HepG2 (cell line): Measurements from ENCODE around the gene IFNA1. TPM values are rescaled to one million over a fixed set of nuclear protein-coding genes. Genes with fewer than 3 reads are reported as not detected.

Experiments
- ATAC-seq: fragments of 200-7000 bp; cut with Tn5 transposase; 3 replicates; pipeline ENCODE4 v1.9.1; 2020; ENCODE audit warnings: mild to moderate bottlenecking, moderate library complexity
- BruUV-seq: library from RNA; stranded (reverse); fragments of 400-500 nt; replicated peaks from 2 replicates; lab custom pipeline; 2021; lab: Mats Ljungman, UMichigan
- CTCF ChIA-PET: fragments of 300-600 bp; formaldehyde crosslinking; extraction: SDS; loops from one replicate; lab custom pipeline; 2021; ENCODE audit warnings: low total read pairs, inconsistent platforms, low intra/inter-chr PET ratio; lab: Yijun Ruan, JAX
- POLR2A ChIA-PET: fragments of 350-600 bp; sonication (Branson Sonifier 250); formaldehyde crosslinking; loops from one replicate; lab custom pipeline; 2020; ENCODE audit warnings: antibody characterized with exemption, inconsistent platforms; lab: Yijun Ruan, JAX
- DNase-seq: peaks from one replicate; pipeline ENCODE4 v3.0.0-alpha.2; 2015; ENCODE audit warnings: low spot score
- FAIRE-seq: peaks from 3 replicates; lab custom pipeline; 2011; peaks lifted over from hg19 to GRCh38; lab: Jason Lieb, UNC
- H2AFZ ChIP-seq: one replicate; pipeline ENCODE4 v1.6.1; 2011; ENCODE audit warnings: low read length, inconsistent platforms
- H3K27ac ChIP-seq: fragments of 300-600 bp; 3 replicates; pipeline ENCODE4 v1.8.0; 2011; ENCODE audit warnings: mixed run types, mild to moderate bottlenecking, mixed read lengths, low read length, inconsistent platforms; ENCODE audit not compliant: insufficient read depth; ENCODE audit errors: extremely low read length
- H3K27me3 ChIP-seq, 2 experiments: fragments of 200-600 bp in 1 of 2; 2 replicates in 1 of 2; 3 replicates in 1 of 2; pipeline versions ENCODE4 v1.6.0 to v1.8.0; 2011; ENCODE audit warnings: low read length in 2 of 2, mild to moderate bottlenecking in 2 of 2, moderate library complexity in 2 of 2, inconsistent platforms in 1 of 2; ENCODE audit not compliant: insufficient read depth in 2 of 2, control insufficient read depth in 1 of 2
- H3K36me3 ChIP-seq, 2 experiments: fragments of 200-600 bp in 1 of 2; replicated peaks in 1 of 2; 2 replicates in 1 of 2; 3 replicates in 1 of 2; pipeline versions ENCODE4 v1.5.1 to v1.8.0; 2011; ENCODE audit warnings: low read length in 2 of 2, inconsistent platforms in 1 of 2; ENCODE audit not compliant: insufficient read depth in 2 of 2, control insufficient read depth in 1 of 2
- H3K4me1 ChIP-seq: 2 replicates; pipeline ENCODE4 v1.5.1; 2012; ENCODE audit warnings: low read length, inconsistent platforms; ENCODE audit not compliant: insufficient read depth
- H3K4me2 ChIP-seq: 2 replicates; pipeline ENCODE4 v1.6.0; 2011; ENCODE audit warnings: low read depth, low read length, inconsistent platforms
- H3K4me3 ChIP-seq, 3 experiments: fragments of 200-600 bp in 1 of 3; sonication (generic), shearing (Covaris generic) in 1 of 3; replicated peaks in 1 of 3; 2 replicates each; pipeline ENCODE4 v1.5.1; 2011 to 2016; ENCODE audit warnings: low read length in 3 of 3, inconsistent platforms in 2 of 3, low read depth in 2 of 3, mild to moderate bottlenecking in 2 of 3, control low read depth in 1 of 3, mixed read lengths in 1 of 3; ENCODE audit not compliant: insufficient read depth in 1 of 3
- H3K79me2 ChIP-seq: one replicate; pipeline ENCODE4 v1.6.1; 2011; ENCODE audit warnings: low read length, inconsistent platforms; ENCODE audit not compliant: insufficient read depth
- H3K9ac ChIP-seq: 2 replicates; pipeline ENCODE4 v1.6.0; 2011; ENCODE audit warnings: mild to moderate bottlenecking, low read depth, low read length, inconsistent platforms; ENCODE audit not compliant: insufficient read depth
- H3K9me3 ChIP-seq: 2 replicates; pipeline ENCODE4 v1.5.1; 2012; ENCODE audit warnings: mild to moderate bottlenecking, low read length
- H4K20me1 ChIP-seq: 2 replicates; pipeline ENCODE4 v1.6.0; 2011; ENCODE audit warnings: inconsistent platforms, mild to moderate bottlenecking, low read length, moderate library complexity; ENCODE audit not compliant: insufficient read depth
- AKAP8 ChIP-seq: sonication (generic); formaldehyde crosslinking; IDR thresholded peaks from 2 replicates; pipeline ENCODE4 v1.5.1; 2020; ENCODE audit warnings: mild to moderate bottlenecking, missing genetic modification reagents
- BCL6 ChIP-seq: IDR thresholded peaks from 2 replicates; pipeline ENCODE4 v1.6.1; 2016; ENCODE audit warnings: missing genetic modification reagents, missing compliant biosample characterization
- CTCF ChIP-seq: sonication (generic); formaldehyde crosslinking; IDR thresholded peaks from 2 replicates; pipeline ENCODE4 v1.5.0; 2020; ENCODE audit warnings: mild to moderate bottlenecking, missing genetic modification reagents, moderate library complexity
- GZF1 ChIP-seq: sonication (generic); formaldehyde crosslinking; IDR thresholded peaks from 2 replicates; pipeline ENCODE4 v1.5.1; 2020; ENCODE audit warnings: mild to moderate bottlenecking, missing genetic modification reagents
- MTF1 ChIP-seq: sonication (generic); formaldehyde crosslinking; IDR thresholded peaks from 2 replicates; pipeline ENCODE4 v1.5.0; 2020; ENCODE audit warnings: missing genetic modification reagents
- SMC3 ChIP-seq: IDR thresholded peaks from 2 replicates; pipeline ENCODE4 v1.6.1; 2011; ENCODE audit warnings: low read length, improper control_type of control experiment
- STAG1 ChIP-seq: sonication (generic); formaldehyde crosslinking; IDR thresholded peaks from 2 replicates; pipeline ENCODE4 v1.4.0; 2020; ENCODE audit warnings: missing genetic modification reagents
- TEAD3 ChIP-seq: optimal IDR thresholded peaks from 2 replicates; pipeline ENCODE3; 2016; ENCODE audit warnings: borderline replicate concordance
- ZNF121 ChIP-seq: sonication (generic); formaldehyde crosslinking; IDR thresholded peaks from 2 replicates; pipeline ENCODE4 v1.5.0; 2020; ENCODE audit warnings: mild to moderate bottlenecking, missing genetic modification reagents
- ZNF362 ChIP-seq: sonication (generic); formaldehyde crosslinking; IDR thresholded peaks from 2 replicates; pipeline ENCODE4 v1.4.0; 2020; ENCODE audit warnings: missing genetic modification reagents, mild to moderate bottlenecking, borderline replicate concordance
- in situ Hi-C: cut with HindIII; loops from 2 replicates; pipeline ENCODE4 v1.10.0; 2017; ENCODE audit warnings: low pct_unique_long_range_greater_than_20kb; ENCODE audit not compliant: extremely low pct_ligation_motif_present
- intact Hi-C: fragments of 100-400 bp; cut with micrococcal nuclease; formaldehyde crosslinking; loops from one replicate; pipeline ENCODE4 v1.10.0; 2022; ENCODE audit not compliant: unreplicated experiment
- polyA plus RNA-seq, 8 experiments: library from polyadenylated mRNA; depleted of rRNA in 3 of 8; stranded (reverse) in 7 of 8; unstranded in 1 of 8; fragments of >200 nt; fragmentation: Illumina TruSeq in 4 of 8; extraction: Trizol in 4 of 8; gene quantifications; 2 replicates each; pipeline versions ENCODE4 v1.2.1 to v1.2.3, GENCODE V29; 2011 to 2016; ENCODE audit warnings: low read depth in 4 of 8, missing spikeins in 1 of 8, mixed read lengths in 1 of 8; ENCODE audit not compliant: insufficient read depth in 1 of 8
- total RNA-seq, 5 experiments: library from RNA; depleted of rRNA; stranded (reverse); fragments of >200 nt; fragmentation: Illumina TruSeq; extraction: Trizol; gene quantifications; 2 replicates each; pipeline ENCODE4 v1.2.3, GENCODE V29; 2016; ENCODE audit warnings: low read depth in 1 of 5

Gene IFNA1
- total and polyA plus RNA-seq, 2 of the 13 experiments (the other 11 are each of a cell fraction or from before 2014, with no cell fraction given), result not detected

GRCh38 chr9:21465859-21466518 lies 25.8 kb downstream of the IFNA1 start:
- FAIRE-seq (peak; percentile 12), ATAC-seq (peak; percentile 84), DNase-seq (peak; percentile 55)
- intact Hi-C loops, result loop anchor here (1.0 kb wide), 1 partner anchor 323 kb away; no protein-coding TSS in a partner anchor
- ChIA-PET POLR2A (no interaction called here), CTCF (interaction anchor here (0.6 to 3.8 kb wide), 2 partner anchors 11 to 323 kb away, joined by 3 to 35 read pairs; no protein-coding TSS in a partner anchor)
- Histone ChIP-seq H3K4me2 (no peak overlapping the region), H4K20me1 (no peaks in the 10 kb centered on the region), H3K36me3 (no peaks in the 10 kb centered on the region), H3K27ac (no peak overlapping the region), H3K79me2 (no peaks in the 10 kb centered on the region), H3K9ac (no peak overlapping the region), H3K4me1 (peaks cover 5% of the 10 kb centered on the region; the same call in 1 of the 2 replicates), H3K4me3 (no peak overlapping the region), H3K9me3 (no peaks in the 10 kb centered on the region), H3K27me3 (no peaks in the 10 kb centered on the region), H2AFZ (no peak overlapping the region)
- in situ Hi-C loops, result loop anchor here (10.0 kb wide), 1 partner anchor 329 kb away; no protein-coding TSS in a partner anchor
- peak; percentile 58 for TF ChIP-seq STAG1 (CRISPR knock-in tag)
- TF ChIP-seq SMC3, result peak; percentile 38; the same call in 1 of the 2 replicates
- TF ChIP-seq CTCF (CRISPR knock-in tag), result peak; percentile 64
- peak; percentile 74 for TF ChIP-seq BCL6 (CRISPR knock-in tag)
- peak; percentile 88 for TF ChIP-seq ZNF121 (CRISPR knock-in tag)
- no peak for TF ChIP-seq MTF1 (CRISPR knock-in tag)
- TF ChIP-seq ZNF362 (CRISPR knock-in tag), result peak; percentile 73; the same call in 1 of the 2 replicates
- no peak for TF ChIP-seq GZF1
- peak; percentile 71 for TF ChIP-seq TEAD3
- no peak for TF ChIP-seq AKAP8 (CRISPR knock-in tag)
- BruUV-seq, result no TSS peak
